Measurements from ENCODE around the gene NPIPB8. TPM values are rescaled to one million over a fixed set of nuclear protein-coding genes. Genes with fewer than 3 reads are reported as not detected.
A peak's percentile ranks its signal among the peaks of the same experiment; 100 is the strongest.

Gene NPIPB8
- total and polyA plus RNA-seq, 2 of the 13 experiments (the other 11 are each of a cell fraction or from before 2014, with no cell fraction given): 0.49 to 2.3 TPM

DNA sequence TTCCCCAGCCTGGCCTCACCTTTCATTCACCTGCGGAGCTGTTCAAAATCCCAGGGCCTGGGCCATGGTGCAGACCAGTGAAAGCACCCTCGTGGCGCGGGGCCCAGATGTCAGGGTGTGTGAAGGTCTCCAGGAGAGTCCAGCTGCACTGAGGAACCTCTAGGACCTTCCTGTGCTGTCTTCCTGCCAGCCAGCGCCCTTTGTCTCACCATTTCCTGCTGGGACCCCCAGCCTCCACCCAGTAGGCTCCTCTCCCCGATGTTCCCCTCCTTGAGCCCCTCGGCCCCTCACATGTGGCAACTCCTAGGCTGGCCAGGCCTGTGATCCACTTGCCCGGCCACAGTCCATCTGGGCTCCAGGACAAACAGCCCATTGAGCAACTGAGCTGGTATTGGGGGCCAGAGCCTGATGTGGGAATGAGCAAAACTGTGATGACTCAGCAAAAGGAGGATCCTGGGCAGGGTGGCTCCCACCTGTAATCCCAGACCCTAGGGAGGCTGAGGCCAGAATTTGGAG, 41.7 kb upstream of the NPIPB8 start (continued):
- TF ChIP-seq RXRA (CRISPR knock-in tag; IDR thresholded peaks at IDR 0.05): no peak; the same call in 1 of the 2 replicates
- TF ChIP-seq MAZ (IDR thresholded peaks at IDR 0.05; ENCODE audit: borderline replicate concordance, low read depth, low read length): no peak
- TF ChIP-seq MAZ (CRISPR knock-in tag; IDR thresholded peaks at IDR 0.05; ENCODE audit: low read depth): no peak
- TF ChIP-seq ZNF446 (CRISPR knock-in tag; IDR thresholded peaks at IDR 0.05): 0 out of 2 replicates have a peak, but pooled peaks have one; percentile 17
- no peak for TF ChIP-seq ZNF496 (CRISPR knock-in tag; IDR thresholded peaks at IDR 0.05; ENCODE audit: insufficient replicate concordance)
- no peak for TF ChIP-seq ZBTB1 (CRISPR knock-in tag; IDR thresholded peaks at IDR 0.05; ENCODE audit: borderline replicate concordance)
- no peak for TF ChIP-seq HMG20A (CRISPR knock-in tag; IDR thresholded peaks at IDR 0.05; ENCODE audit: borderline replicate concordance)
- no peak for TF ChIP-seq SOX13 (IDR thresholded peaks at IDR 0.05)
- TF ChIP-seq SOX13 (CRISPR knock-in tag; conservative IDR thresholded peaks at IDR 0.05 in 1 of 2, IDR thresholded peaks at IDR 0.05 in 1 of 2): no peak
- TF ChIP-seq, protein P1, sequence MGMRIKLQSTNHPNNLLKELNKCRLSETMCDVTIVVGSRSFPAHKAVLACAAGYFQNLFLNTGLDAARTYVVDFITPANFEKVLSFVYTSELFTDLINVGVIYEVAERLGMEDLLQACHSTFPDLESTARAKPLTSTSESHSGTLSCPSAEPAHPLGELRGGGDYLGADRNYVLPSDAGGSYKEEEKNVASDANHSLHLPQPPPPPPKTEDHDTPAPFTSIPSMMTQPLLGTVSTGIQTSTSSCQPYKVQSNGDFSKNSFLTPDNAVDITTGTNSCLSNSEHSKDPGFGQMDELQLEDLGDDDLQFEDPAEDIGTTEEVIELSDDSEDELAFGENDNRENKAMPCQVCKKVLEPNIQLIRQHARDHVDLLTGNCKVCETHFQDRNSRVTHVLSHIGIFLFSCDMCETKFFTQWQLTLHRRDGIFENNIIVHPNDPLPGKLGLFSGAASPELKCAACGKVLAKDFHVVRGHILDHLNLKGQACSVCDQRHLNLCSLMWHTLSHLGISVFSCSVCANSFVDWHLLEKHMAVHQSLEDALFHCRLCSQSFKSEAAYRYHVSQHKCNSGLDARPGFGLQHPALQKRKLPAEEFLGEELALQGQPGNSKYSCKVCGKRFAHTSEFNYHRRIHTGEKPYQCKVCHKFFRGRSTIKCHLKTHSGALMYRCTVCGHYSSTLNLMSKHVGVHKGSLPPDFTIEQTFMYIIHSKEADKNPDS (CRISPR knock-in tag; IDR thresholded peaks at IDR 0.05): no peak
- TF ChIP-seq TCF7L2 (IDR thresholded peaks at IDR 0.05; ENCODE audit: low read depth, low read length): no peak
- TF ChIP-seq SNRNP70 (IDR thresholded peaks at IDR 0.05; ENCODE audit: low read depth, low read length): no peak
- TF ChIP-seq NRL (CRISPR knock-in tag; IDR thresholded peaks at IDR 0.05; ENCODE audit: borderline replicate concordance): peak; percentile 74; the same call in 1 of the 2 replicates
- TF ChIP-seq ATF7 (IDR thresholded peaks at IDR 0.05): no peak
- TF ChIP-seq ATF7 (CRISPR knock-in tag; IDR thresholded peaks at IDR 0.05): no peak
- TF ChIP-seq, protein P2, sequence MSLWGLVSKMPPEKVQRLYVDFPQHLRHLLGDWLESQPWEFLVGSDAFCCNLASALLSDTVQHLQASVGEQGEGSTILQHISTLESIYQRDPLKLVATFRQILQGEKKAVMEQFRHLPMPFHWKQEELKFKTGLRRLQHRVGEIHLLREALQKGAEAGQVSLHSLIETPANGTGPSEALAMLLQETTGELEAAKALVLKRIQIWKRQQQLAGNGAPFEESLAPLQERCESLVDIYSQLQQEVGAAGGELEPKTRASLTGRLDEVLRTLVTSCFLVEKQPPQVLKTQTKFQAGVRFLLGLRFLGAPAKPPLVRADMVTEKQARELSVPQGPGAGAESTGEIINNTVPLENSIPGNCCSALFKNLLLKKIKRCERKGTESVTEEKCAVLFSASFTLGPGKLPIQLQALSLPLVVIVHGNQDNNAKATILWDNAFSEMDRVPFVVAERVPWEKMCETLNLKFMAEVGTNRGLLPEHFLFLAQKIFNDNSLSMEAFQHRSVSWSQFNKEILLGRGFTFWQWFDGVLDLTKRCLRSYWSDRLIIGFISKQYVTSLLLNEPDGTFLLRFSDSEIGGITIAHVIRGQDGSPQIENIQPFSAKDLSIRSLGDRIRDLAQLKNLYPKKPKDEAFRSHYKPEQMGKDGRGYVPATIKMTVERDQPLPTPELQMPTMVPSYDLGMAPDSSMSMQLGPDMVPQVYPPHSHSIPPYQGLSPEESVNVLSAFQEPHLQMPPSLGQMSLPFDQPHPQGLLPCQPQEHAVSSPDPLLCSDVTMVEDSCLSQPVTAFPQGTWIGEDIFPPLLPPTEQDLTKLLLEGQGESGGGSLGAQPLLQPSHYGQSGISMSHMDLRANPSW (CRISPR knock-in tag; IDR thresholded peaks at IDR 0.05; ENCODE audit: borderline replicate concordance): no peak
- peak; percentile 59 for TF ChIP-seq SALL1 (CRISPR knock-in tag; IDR thresholded peaks at IDR 0.05)
- TF ChIP-seq, protein P3, sequence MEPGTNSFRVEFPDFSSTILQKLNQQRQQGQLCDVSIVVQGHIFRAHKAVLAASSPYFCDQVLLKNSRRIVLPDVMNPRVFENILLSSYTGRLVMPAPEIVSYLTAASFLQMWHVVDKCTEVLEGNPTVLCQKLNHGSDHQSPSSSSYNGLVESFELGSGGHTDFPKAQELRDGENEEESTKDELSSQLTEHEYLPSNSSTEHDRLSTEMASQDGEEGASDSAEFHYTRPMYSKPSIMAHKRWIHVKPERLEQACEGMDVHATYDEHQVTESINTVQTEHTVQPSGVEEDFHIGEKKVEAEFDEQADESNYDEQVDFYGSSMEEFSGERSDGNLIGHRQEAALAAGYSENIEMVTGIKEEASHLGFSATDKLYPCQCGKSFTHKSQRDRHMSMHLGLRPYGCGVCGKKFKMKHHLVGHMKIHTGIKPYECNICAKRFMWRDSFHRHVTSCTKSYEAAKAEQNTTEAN (CRISPR knock-in tag; conservative IDR thresholded peaks at IDR 0.05): no peak
- no peak for TF ChIP-seq PHF21A (CRISPR knock-in tag; IDR thresholded peaks at IDR 0.05)
- TF ChIP-seq, protein P4, sequence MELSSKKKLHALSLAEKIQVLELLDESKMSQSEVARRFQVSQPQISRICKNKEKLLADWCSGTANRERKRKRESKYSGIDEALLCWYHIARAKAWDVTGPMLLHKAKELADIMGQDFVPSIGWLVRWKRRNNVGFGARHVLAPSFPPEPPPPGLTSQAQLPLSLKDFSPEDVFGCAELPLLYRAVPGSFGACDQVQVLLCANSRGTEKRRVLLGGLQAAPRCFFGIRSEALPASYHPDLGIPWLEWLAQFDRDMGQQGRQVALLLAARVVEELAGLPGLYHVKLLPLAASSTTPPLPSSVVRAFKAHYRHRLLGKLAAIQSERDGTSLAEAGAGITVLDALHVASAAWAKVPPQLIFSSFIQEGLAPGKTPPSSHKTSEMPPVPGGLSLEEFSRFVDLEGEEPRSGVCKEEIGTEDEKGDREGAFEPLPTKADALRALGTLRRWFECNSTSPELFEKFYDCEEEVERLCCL (CRISPR knock-in tag; IDR thresholded peaks at IDR 0.05; ENCODE audit: borderline replicate concordance): no peak
- TF ChIP-seq PCBP2 (optimal IDR thresholded peaks at IDR 0.05; ENCODE audit: low read depth, low read length, poor library complexity, severe bottlenecking): no peak
- no peak for TF ChIP-seq MIER3 (CRISPR knock-in tag; IDR thresholded peaks at IDR 0.05; ENCODE audit: borderline replicate concordance)
- TF ChIP-seq STAT5B (CRISPR knock-in tag; IDR thresholded peaks at IDR 0.05): no peak

All from HepG2 (cell line).